ENCODE measurements around the gene ZNF438.

Gene ZNF438

DNA sequence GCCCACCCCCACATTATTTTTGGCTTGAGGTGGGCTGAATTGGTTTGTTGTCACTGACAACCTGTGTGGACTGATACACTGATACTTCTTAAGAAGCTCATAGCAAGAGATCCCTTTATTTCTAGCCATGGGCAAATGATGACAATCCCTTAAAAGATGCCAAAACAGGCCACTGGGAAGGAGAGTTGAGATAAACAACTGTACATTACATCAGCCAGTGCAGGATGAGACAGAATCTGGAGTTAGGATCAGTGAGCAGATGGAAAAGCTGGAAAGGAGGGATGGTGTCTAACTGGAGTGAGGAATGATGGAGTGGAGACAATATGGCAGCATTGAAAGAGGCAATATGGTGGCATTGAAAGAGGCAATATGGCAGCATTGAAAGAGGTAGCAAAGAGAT lies 206.2 kb downstream of the ZNF438 start:
- no peak for TF ChIP-seq MYC (IDR thresholded peaks at IDR 0.05; ENCODE audit: low read depth, low read length)
- TF ChIP-seq, protein P1, sequence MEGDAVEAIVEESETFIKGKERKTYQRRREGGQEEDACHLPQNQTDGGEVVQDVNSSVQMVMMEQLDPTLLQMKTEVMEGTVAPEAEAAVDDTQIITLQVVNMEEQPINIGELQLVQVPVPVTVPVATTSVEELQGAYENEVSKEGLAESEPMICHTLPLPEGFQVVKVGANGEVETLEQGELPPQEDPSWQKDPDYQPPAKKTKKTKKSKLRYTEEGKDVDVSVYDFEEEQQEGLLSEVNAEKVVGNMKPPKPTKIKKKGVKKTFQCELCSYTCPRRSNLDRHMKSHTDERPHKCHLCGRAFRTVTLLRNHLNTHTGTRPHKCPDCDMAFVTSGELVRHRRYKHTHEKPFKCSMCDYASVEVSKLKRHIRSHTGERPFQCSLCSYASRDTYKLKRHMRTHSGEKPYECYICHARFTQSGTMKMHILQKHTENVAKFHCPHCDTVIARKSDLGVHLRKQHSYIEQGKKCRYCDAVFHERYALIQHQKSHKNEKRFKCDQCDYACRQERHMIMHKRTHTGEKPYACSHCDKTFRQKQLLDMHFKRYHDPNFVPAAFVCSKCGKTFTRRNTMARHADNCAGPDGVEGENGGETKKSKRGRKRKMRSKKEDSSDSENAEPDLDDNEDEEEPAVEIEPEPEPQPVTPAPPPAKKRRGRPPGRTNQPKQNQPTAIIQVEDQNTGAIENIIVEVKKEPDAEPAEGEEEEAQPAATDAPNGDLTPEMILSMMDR (IDR thresholded peaks at IDR 0.05; ENCODE audit: low read depth, low read length): no peak
- TF ChIP-seq, protein P2, sequence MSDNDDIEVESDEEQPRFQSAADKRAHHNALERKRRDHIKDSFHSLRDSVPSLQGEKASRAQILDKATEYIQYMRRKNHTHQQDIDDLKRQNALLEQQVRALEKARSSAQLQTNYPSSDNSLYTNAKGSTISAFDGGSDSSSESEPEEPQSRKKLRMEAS (IDR thresholded peaks at IDR 0.05; ENCODE audit: low read depth, low read length): no peak
- TF ChIP-seq POLR2A (IDR thresholded peaks at IDR 0.05; ENCODE audit: extremely low read depth, insufficient read length): no peak
- DNase-seq (ENCODE audit: low read depth): no peak
- no peak overlapping the region for H3K4me3 ChIP-seq (ENCODE audit: low read depth, low read length)

DNA sequence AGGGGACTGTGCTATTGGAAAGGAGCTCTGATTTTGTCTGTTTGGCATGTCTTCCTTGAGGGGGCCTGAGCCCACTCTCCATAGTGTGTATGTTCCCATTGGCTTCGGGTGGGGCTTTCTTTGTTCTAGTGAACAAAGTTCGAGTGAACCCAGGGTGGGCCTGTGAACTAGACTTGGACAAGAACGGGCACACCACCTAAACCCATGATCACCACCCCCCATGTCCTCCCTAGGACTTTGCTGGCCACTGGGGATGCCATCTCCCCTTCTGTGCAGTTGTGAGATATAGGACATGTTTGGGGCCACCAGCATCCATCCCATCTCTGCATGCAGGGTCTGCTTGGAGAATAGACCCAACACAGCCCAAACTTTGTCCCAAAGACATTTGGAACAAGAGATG lies 206.6 kb downstream of the ZNF438 start:
- TF ChIP-seq, protein P2 (IDR thresholded peaks at IDR 0.05; ENCODE audit: low read depth, low read length): no peak
- no peak for TF ChIP-seq MYC (IDR thresholded peaks at IDR 0.05; ENCODE audit: low read depth, low read length)

DNA sequence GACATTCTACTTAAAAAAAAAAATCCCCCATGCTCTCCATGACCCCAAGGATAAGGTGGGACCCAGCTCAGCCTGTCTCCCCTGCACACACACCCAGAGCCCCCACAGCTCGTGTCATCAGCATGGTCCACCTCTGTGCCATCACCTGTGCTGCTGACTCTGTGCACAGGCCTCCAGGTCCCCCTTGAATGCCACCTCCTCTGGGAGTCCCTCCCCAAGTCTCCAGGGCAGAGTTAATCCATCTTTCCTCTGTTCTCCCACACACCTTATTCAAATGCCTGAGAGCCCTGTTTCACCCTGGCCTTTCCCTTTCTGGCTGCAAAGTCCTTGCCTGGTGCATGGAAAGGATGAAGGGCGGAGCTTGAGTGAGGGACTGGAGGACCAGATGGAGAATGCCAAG lies 208.0 kb downstream of the ZNF438 start:
- TF ChIP-seq POLR2A (IDR thresholded peaks at IDR 0.05; ENCODE audit: extremely low read depth, insufficient read length) (no peak), MYC (IDR thresholded peaks at IDR 0.05; ENCODE audit: low read depth, low read length) (no peak)
- TF ChIP-seq, protein P2 (IDR thresholded peaks at IDR 0.05; ENCODE audit: low read depth, low read length): no peak
- TF ChIP-seq, protein P1 (IDR thresholded peaks at IDR 0.05; ENCODE audit: low read depth, low read length): no peak

More for the DNA sequence above, 206.6 kb downstream of the ZNF438 start:
- H3K4me3 ChIP-seq (ENCODE audit: low read depth, low read length): no peak overlapping the region
- no peak for DNase-seq (ENCODE audit: low read depth)

DNA sequence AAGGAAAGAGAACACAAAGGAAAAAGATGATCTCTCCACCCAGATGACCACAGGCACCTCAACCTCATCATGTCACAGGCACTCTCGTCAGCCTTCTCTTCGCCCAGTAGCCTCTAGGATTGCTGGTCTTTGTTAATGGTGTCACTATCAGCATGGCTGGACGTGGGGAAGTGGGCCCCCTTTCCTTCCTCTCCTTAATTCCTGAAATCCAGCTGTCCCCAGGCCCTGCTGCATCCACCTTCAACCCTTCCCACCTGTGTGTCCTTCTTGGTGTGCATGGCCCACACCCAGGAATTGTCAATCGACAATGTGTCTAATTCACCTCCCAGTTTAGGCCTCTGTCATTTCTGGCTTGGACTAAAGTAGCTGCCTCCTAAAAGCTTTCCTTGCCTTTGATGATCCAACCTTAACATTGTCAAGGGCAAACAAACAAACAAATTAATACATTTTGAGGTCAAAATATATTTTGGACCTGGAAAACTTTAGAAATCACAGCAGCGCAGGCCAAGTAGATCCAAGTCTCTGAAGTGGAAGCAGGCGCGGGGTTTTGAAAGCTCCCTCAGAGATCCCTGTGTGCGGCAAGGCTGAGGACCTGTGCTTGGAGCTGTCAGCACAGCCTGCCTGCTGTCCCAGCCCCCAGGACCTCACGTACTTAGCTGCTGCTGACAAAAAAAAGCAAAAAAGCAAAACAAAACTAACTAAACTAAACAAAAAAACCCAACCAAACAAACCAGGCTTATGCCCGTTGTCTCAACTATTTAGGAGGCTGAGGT lies 208.8 kb downstream of the ZNF438 start:
- DNase-seq (ENCODE audit: low read depth): no peak
- TF ChIP-seq, protein P1 (IDR thresholded peaks at IDR 0.05; ENCODE audit: low read depth, low read length): no peak
- no peak for TF ChIP-seq MYC (IDR thresholded peaks at IDR 0.05; ENCODE audit: low read depth, low read length)
- TF ChIP-seq POLR2A (IDR thresholded peaks at IDR 0.05; ENCODE audit: extremely low read depth, insufficient read length): no peak
- TF ChIP-seq, protein P2 (IDR thresholded peaks at IDR 0.05; ENCODE audit: low read depth, low read length): no peak
- H3K4me3 ChIP-seq (ENCODE audit: low read depth, low read length): no peak overlapping the region

More for the DNA sequence above, 208.0 kb downstream of the ZNF438 start:
- no peak for DNase-seq (ENCODE audit: low read depth)
- no peak overlapping the region for H3K4me3 ChIP-seq (ENCODE audit: low read depth, low read length)

DNA sequence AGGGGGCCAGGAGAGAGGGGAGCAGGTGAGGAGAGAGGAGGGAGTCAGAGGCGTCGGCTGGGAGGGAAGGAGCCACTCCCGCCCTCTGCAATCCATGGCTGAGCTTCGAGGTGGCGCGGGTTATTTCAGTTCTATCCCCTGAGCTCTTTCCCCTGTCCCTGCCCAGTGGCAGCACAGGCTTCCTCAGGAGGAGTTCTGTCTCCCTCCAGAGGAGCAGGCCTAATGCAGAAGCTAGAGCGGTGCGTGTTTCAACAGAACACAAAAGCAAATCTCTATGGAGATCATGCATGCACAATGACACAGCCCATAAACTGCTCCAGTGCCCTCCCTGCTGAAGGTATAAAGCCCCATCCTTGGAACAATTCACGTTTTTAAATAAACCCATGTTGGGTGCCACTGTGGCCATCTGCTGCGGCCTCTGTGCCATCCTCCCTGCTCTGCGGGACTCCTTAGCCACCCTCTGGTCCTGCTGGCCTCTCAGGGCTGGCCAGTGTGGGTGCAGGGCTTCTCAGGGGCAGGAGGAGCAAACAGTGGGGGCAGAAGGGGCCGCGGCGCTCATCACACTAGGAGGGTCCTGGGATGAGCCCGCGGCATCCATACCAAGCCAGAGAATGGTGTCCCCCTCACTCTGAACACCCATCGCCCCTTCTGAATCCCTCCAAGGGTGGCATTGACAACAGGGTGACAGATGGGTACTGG lies 209.5 kb downstream of the ZNF438 start:
- no peak for DNase-seq (ENCODE audit: low read depth)
- H3K4me3 ChIP-seq (ENCODE audit: low read depth, low read length): no peak overlapping the region
- TF ChIP-seq, protein P1 (IDR thresholded peaks at IDR 0.05; ENCODE audit: low read depth, low read length): no peak
- TF ChIP-seq, protein P2 (IDR thresholded peaks at IDR 0.05; ENCODE audit: low read depth, low read length): no peak
- TF ChIP-seq MYC (IDR thresholded peaks at IDR 0.05; ENCODE audit: low read depth, low read length) (no peak), POLR2A (IDR thresholded peaks at IDR 0.05; ENCODE audit: extremely low read depth, insufficient read length) (no peak)

Measured in NB4 (cell line).